K562 (cell line): ENCODE data around the gene AMMECR1. TPM values are rescaled to one million over a fixed set of nuclear protein-coding genes. Genes with fewer than 3 reads are reported as not detected.
A peak's percentile ranks its signal among the peaks of the same experiment; 100 is the strongest.

Source experiments
- ATF3 ChIP-seq, 2 experiments: fragments of 450-650 bp in 1 of 2; sonication (generic) in 1 of 2; formaldehyde crosslinking in 1 of 2; IDR thresholded peaks in 1 of 2; conservative IDR thresholded peaks in 1 of 2; 2 replicates each; pipeline versions ENCODE4 v1.6.1 to v1.8.1; 2016 to 2023; ENCODE audit warnings: mild to moderate bottlenecking in 2 of 2, moderate library complexity in 2 of 2, inconsistent platforms in 1 of 2, missing genetic modification reagents in 1 of 2
- CAMTA2 ChIP-seq: fragments of 250-450 bp; sonication (Bioruptor Pico); conservative IDR thresholded peaks from 2 replicates; pipeline ENCODE4 v1.5.1; 2022
- HNRNPH1 ChIP-seq: fragments of 200-400 bp; formaldehyde crosslinking; optimal IDR thresholded peaks from 2 replicates; pipeline ENCODE3; 2017; ENCODE audit warnings: low read depth, mild to moderate bottlenecking, low read length, moderate library complexity
- IRF9 ChIP-seq: fragments of 450-650 bp; IDR thresholded peaks from 2 replicates; pipeline ENCODE4 v1.6.1; 2016; ENCODE audit warnings: missing biosample characterization, missing genetic modification characterization
- KAT2B ChIP-seq: IDR thresholded peaks from one replicate; pipeline ENCODE4 v1.6.1; 2012; ENCODE audit warnings: low read depth, mild to moderate bottlenecking, control low read depth, inconsistent platforms, low read length, moderate library complexity
- PKNOX1 ChIP-seq: fragments of 450-650 bp; IDR thresholded peaks from 2 replicates; pipeline ENCODE4 v1.6.1; 2016
- RBFOX2 ChIP-seq: fragments of 200-400 bp; formaldehyde crosslinking; IDR thresholded peaks from 2 replicates; pipeline ENCODE4 v1.6.1; 2017; ENCODE audit warnings: low read depth, mild to moderate bottlenecking, low read length, moderate library complexity
- STAG1 ChIP-seq: sonication (generic); formaldehyde crosslinking; IDR thresholded peaks from 2 replicates; pipeline ENCODE4 v1.5.0; 2020; ENCODE audit warnings: missing genetic modification reagents, borderline replicate concordance
- XRCC3 ChIP-seq: fragments of 450-650 bp; IDR thresholded peaks from 2 replicates; pipeline ENCODE4 v1.6.1; 2017; ENCODE audit warnings: mild to moderate bottlenecking, moderate library complexity
- ZNF518B ChIP-seq: fragments of 250-450 bp; sonication (Bioruptor Pico); IDR thresholded peaks from 2 replicates; pipeline ENCODE4 v1.5.0; 2021; ENCODE audit warnings: mild to moderate bottlenecking, moderate library complexity
- ZNF639 ChIP-seq, 2 experiments: fragments of 200-800 bp in 1 of 2; sonication (Bioruptor generic) in 1 of 2; sonication (generic) in 1 of 2; formaldehyde crosslinking in 1 of 2; IDR thresholded peaks in 1 of 2; conservative IDR thresholded peaks in 1 of 2; 2 replicates each; pipeline versions ENCODE4 v1.5.0 to v1.6.1; 2016 to 2020; ENCODE audit warnings: missing compliant biosample characterization in 1 of 2, missing genetic modification characterization in 1 of 2, missing genetic modification reagents in 1 of 2
- ZNF75A ChIP-seq: fragments of 450-650 bp; formaldehyde crosslinking; IDR thresholded peaks from 2 replicates; pipeline ENCODE4 v1.4.0; 2020; ENCODE audit warnings: mild to moderate bottlenecking
- polyA plus RNA-seq, 8 experiments: library from polyadenylated mRNA; depleted of rRNA in 4 of 8; stranded (reverse) in 5 of 8; unstranded in 3 of 8; fragments of >200 nt; fragmentation: Nextera tagmentation in 2 of 8; fragmentation: Illumina TruSeq in 1 of 8; extraction: Ambion mirVana in 2 of 8; extraction: Trizol in 1 of 8; gene quantifications; 2 replicates each; pipeline versions ENCODE4 v1.2.1 to v1.2.3, GENCODE V29; 2011 to 2014; ENCODE audit warnings: inconsistent platforms in 1 of 8, missing spikeins in 1 of 8
- total RNA-seq, 7 experiments: library from RNA; depleted of rRNA in 6 of 7; stranded (reverse); fragments of >200 nt in 6 of 7; fragmentation: Illumina TruSeq in 2 of 7; extraction: Trizol in 2 of 7; gene quantifications; 2 replicates each; pipeline versions ENCODE4 v1.2.1 to v1.2.3, GENCODE V29; 2011 to 2021; ENCODE audit warnings: low replicate concordance in 1 of 7

Gene AMMECR1
- total and polyA plus RNA-seq, 9 of the 15 experiments (the other 6 are each of a cell fraction or from before 2014, with no cell fraction given): 13.9 to 36.7 (median 23.6) TPM

GRCh38 chrX:110265661-110266060 lies 52.2 kb downstream of the AMMECR1 start (continued):
- TF ChIP-seq PKNOX1 (peak; percentile 25; the same call in 1 of the 2 replicates), RBFOX2 (no peak), CAMTA2 (CRISPR knock-in tag) (no peak), ATF3 (IDR thresholded peaks at IDR 0.05) (peak; percentile 61), ATF3 (CRISPR knock-in tag; conservative IDR thresholded peaks at IDR 0.05) (no peak), STAG1 (no peak), KAT2B (no peak), ZNF639 (CRISPR knock-in tag; conservative IDR thresholded peaks at IDR 0.05 in 1 of 2, IDR thresholded peaks at IDR 0.05 in 1 of 2) (no peak), ZNF518B (no peak), XRCC3 (no peak), ZNF75A (CRISPR knock-in tag) (no peak), IRF9 (no peak), HNRNPH1 (no peak)
